ENCODE data around the gene MAN2B2. TPM values are rescaled to one million over a fixed set of nuclear protein-coding genes. Genes with fewer than 3 reads are reported as not detected.

Gene MAN2B2
- total RNA-seq, 2 experiments from 2014 or later: 13.7 to 19.4 TPM

DNA sequence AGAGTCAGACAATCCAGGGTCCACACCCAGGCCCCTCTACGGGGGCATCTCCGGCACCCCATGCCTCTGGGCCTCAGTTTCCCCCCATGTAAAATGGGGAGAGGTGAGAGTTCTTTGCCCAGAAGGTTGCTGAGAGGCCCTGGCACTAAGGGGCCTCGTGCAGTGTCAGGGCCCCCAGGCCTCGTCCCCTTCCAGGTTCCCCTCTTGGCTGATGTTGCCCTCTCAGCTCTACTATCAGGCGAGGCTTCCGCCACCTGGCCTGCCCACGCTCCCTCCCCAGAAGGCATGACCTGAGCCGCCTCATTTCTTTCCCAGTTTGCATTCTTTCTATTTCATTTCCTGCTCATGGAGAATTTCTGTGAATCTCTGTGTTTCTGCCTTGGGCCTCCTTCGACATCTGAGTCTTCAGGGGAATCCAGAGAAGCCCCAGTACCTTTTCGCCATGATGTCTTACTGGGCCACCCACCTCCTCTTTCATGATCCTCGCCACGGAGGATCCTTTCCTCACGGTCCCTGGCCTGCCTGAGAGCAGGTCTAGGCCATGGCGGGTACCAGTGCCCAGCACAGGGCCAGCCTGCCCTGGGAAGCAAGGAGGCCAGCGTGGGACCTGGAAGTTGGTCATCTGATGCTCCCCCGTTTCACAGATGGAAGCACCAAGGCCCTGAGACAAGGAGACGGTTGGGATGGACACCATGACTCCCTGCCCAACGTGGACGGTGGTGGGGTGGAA is 43.6 kb downstream of the MAN2B2 start:
- Histone ChIP-seq H3K9me2 (ENCODE audit: insufficient read depth, low read length) (no peaks in the 10 kb centered on the region), H3K4me3 (ENCODE audit: low read depth, low read length, poor library complexity, severe bottlenecking) (no peak overlapping the region), H3K79me2 (ENCODE audit: insufficient read depth, low read depth, low read length) (no peaks in the 10 kb centered on the region), H4K20me1 (ENCODE audit: insufficient read depth, low read length) (no peaks in the 10 kb centered on the region), H3K4me1 (ENCODE audit: insufficient read depth, low read length, poor library complexity, severe bottlenecking) (no peaks in the 10 kb centered on the region), H3K27ac (ENCODE audit: low read depth, low read length, poor library complexity, severe bottlenecking) (no peak overlapping the region), H2AFZ (ENCODE audit: low read length) (no peak overlapping the region), H3K9me3 (ENCODE audit: low read length) (no peaks in the 10 kb centered on the region), H3K36me3 (ENCODE audit: insufficient read depth, low read length) (peaks cover 16% of the 10 kb centered on the region), H3K4me2 (ENCODE audit: low read length) (no peak overlapping the region)
- no peak for TF ChIP-seq EZH2phosphoT487 (IDR thresholded peaks at IDR 0.05; ENCODE audit: borderline replicate concordance, low read depth, low read length)
- TF ChIP-seq, protein P1, sequence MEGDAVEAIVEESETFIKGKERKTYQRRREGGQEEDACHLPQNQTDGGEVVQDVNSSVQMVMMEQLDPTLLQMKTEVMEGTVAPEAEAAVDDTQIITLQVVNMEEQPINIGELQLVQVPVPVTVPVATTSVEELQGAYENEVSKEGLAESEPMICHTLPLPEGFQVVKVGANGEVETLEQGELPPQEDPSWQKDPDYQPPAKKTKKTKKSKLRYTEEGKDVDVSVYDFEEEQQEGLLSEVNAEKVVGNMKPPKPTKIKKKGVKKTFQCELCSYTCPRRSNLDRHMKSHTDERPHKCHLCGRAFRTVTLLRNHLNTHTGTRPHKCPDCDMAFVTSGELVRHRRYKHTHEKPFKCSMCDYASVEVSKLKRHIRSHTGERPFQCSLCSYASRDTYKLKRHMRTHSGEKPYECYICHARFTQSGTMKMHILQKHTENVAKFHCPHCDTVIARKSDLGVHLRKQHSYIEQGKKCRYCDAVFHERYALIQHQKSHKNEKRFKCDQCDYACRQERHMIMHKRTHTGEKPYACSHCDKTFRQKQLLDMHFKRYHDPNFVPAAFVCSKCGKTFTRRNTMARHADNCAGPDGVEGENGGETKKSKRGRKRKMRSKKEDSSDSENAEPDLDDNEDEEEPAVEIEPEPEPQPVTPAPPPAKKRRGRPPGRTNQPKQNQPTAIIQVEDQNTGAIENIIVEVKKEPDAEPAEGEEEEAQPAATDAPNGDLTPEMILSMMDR (conservative IDR thresholded peaks at IDR 0.05; ENCODE audit: low read length): no peak
- DNase-seq (ENCODE audit: low spot score): no peak
- ChIA-PET POLR2A (interaction anchor here (0.6 kb wide), 2 partner anchors 46 to 593 kb away, joined by 3 read pairs; no protein-coding TSS in a partner anchor), CTCF (ENCODE audit: unreplicated experiment) (no interaction called here)
- intact Hi-C loops (cut with micrococcal nuclease; ENCODE audit: unreplicated experiment): no loop called here
- BruUV-seq (replicated peaks): no TSS peak

DNA sequence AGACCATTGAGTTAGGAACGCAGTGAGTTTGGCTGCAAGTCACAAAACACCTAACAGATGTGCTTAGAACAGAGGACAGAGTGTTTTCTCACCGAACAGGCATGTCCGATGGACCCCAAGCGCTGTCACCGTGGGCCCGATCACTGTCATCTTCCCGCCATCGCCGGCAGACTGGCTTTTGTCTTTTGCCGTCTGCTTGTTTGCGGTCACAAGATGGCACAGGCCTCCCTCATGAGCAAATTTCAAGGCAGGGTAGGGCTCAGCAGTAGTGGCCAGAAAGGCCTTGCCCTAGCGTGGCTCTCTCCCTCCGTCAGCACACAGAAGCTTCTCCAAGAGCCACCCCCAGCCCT is 44.1 kb downstream of the MAN2B2 start:
- Histone ChIP-seq H3K9me3 (ENCODE audit: low read length) (no peaks in the 10 kb centered on the region), H4K20me1 (ENCODE audit: insufficient read depth, low read length) (no peaks in the 10 kb centered on the region), H3K9me2 (ENCODE audit: insufficient read depth, low read length) (no peaks in the 10 kb centered on the region), H3K4me3 (ENCODE audit: low read depth, low read length, poor library complexity, severe bottlenecking) (no peak overlapping the region), H2AFZ (ENCODE audit: low read length) (no peak overlapping the region), H3K79me2 (ENCODE audit: insufficient read depth, low read depth, low read length) (no peaks in the 10 kb centered on the region), H3K36me3 (ENCODE audit: insufficient read depth, low read length) (peaks cover 16% of the 10 kb centered on the region), H3K27ac (ENCODE audit: low read depth, low read length, poor library complexity, severe bottlenecking) (no peak overlapping the region), H3K4me2 (ENCODE audit: low read length) (no peak overlapping the region), H3K4me1 (ENCODE audit: insufficient read depth, low read length, poor library complexity, severe bottlenecking) (no peaks in the 10 kb centered on the region)
- CTCF ChIA-PET (ENCODE audit: unreplicated experiment): no interaction called here
- POLR2A ChIA-PET: no interaction called here
- no peak for DNase-seq (ENCODE audit: low spot score)
- TF ChIP-seq, protein P1 (conservative IDR thresholded peaks at IDR 0.05; ENCODE audit: low read length): no peak
- no peak for TF ChIP-seq EZH2phosphoT487 (IDR thresholded peaks at IDR 0.05; ENCODE audit: borderline replicate concordance, low read depth, low read length)
- intact Hi-C loops (cut with micrococcal nuclease; ENCODE audit: unreplicated experiment): no loop called here
- no TSS peak for BruUV-seq (replicated peaks)

DNA sequence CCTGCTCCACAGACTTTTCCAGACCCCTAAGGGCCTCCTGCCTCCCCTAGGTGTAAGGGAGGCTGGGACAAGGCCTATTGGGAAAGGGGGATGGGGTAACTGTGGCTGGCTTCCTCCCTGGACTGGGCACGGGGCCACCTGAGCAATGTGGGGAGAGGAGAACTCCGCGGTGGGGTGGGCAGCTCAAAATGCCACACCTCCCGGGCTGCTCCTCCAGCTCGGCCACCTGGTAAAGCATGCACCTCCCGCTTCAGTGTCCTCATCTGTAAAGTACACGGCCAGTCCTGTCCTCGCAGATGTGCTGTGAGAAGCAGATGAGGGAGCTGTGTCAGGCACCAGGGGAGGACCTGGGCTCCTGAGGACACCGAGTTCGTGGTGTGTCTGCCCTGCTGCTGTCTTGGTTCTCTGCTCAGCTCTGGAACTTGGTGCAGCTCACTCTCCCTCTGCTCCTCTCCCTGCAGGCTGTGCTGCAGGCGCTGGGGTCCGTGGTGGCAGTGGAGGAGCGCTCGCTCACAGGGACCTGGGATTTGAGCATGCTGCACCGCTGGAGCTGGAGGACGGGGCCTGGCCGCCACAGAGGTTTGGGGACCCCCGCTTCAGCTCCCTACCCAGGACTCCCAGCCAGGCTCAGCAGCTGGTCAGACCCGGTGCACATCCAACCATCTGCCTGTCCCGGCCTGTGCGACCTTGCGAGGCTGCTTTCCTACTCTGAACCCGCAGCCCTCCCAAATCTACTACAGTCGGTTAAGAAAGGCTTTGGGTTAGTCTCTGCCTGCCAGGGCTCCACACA is 44.7 kb downstream of the MAN2B2 start:
- H3K9me3 ChIP-seq (ENCODE audit: low read length): no peaks in the 10 kb centered on the region
- CTCF ChIA-PET (ENCODE audit: unreplicated experiment): no interaction called here
- H3K4me1 ChIP-seq (ENCODE audit: insufficient read depth, low read length, poor library complexity, severe bottlenecking): no peaks in the 10 kb centered on the region
- H3K4me2 ChIP-seq (ENCODE audit: low read length): no peak overlapping the region
- no peak for TF ChIP-seq EZH2phosphoT487 (IDR thresholded peaks at IDR 0.05; ENCODE audit: borderline replicate concordance, low read depth, low read length)
- TF ChIP-seq, protein P1 (conservative IDR thresholded peaks at IDR 0.05; ENCODE audit: low read length): no peak
- no TSS peak for BruUV-seq (replicated peaks)
- intact Hi-C loops (cut with micrococcal nuclease; ENCODE audit: unreplicated experiment): no loop called here
- no peaks in the 10 kb centered on the region for H3K9me2 ChIP-seq (ENCODE audit: insufficient read depth, low read length)
- no peak overlapping the region for H3K4me3 ChIP-seq (ENCODE audit: low read depth, low read length, poor library complexity, severe bottlenecking)
- no peak for DNase-seq (ENCODE audit: low spot score)
- H3K79me2 ChIP-seq (ENCODE audit: insufficient read depth, low read depth, low read length): no peaks in the 10 kb centered on the region
- POLR2A ChIA-PET: no interaction called here
- no peak overlapping the region for H3K27ac ChIP-seq (ENCODE audit: low read depth, low read length, poor library complexity, severe bottlenecking)
- no peaks in the 10 kb centered on the region for H4K20me1 ChIP-seq (ENCODE audit: insufficient read depth, low read length)
- no peak overlapping the region for H2AFZ ChIP-seq (ENCODE audit: low read length)
- H3K36me3 ChIP-seq (ENCODE audit: insufficient read depth, low read length): peaks cover 16% of the 10 kb centered on the region
